Tibial artery (tissue), 4 donors: ENCODE measurements around the gene PIP5K1B.

Experiments
- DNase-seq, 2 donors: peaks; one replicate each; pipeline ENCODE4 v3.0.0-alpha.2; 2019
- H3K27ac ChIP-seq, 2 donors: fragments of 200-600 bp; sonication (generic) in 1 of 2; 1 replicate in 1 of 2; 2 replicates in 1 of 2; pipeline ENCODE4 v1.5.1; 2018 to 2019; ENCODE audit warnings: mild to moderate bottlenecking in 1 of 2
- H3K27me3 ChIP-seq, 2 donors: fragments of 200-600 bp; sonication (generic) in 1 of 2; one replicate each; pipeline versions ENCODE4 v1.5.1 to v1.6.0; 2016 to 2019
- H3K36me3 ChIP-seq, 3 donors: fragments of 200-600 bp; sonication (generic) in 2 of 3; one replicate each; pipeline ENCODE4 v1.5.1; 2016 to 2019; ENCODE audit warnings: mild to moderate bottlenecking in 2 of 3
- H3K4me1 ChIP-seq, 4 donors: fragments of 200-600 bp; sonication (generic) in 2 of 4; 1 replicate in 3 of 4; 2 replicates in 1 of 4; pipeline ENCODE4 v1.5.1; 2016 to 2019
- H3K4me3 ChIP-seq, 2 donors: fragments of 200-600 bp; sonication (generic) in 1 of 2; 1 replicate in 1 of 2; 2 replicates in 1 of 2; pipeline ENCODE4 v1.5.1; 2018 to 2019; ENCODE audit warnings: mild to moderate bottlenecking in 2 of 2
- H3K9me3 ChIP-seq, 3 donors: fragments of 200-600 bp; sonication (generic) in 1 of 3; one replicate each; pipeline ENCODE4 v1.5.1; 2016 to 2019
- intact Hi-C: fragments of 100-400 bp; cut with DNase I; formaldehyde crosslinking; loops from one replicate; pipeline ENCODE4 v1.15.0; 2023; ENCODE audit warnings: low total_unique reads
- TF ChIP-seq, protein P1 (sequence below), 2 experiments: fragments of 200-600 bp in 1 of 2; fragments of 450-650 bp in 1 of 2; IDR thresholded peaks; one replicate each; pipeline ENCODE4 v1.5.1; 2017 to 2019; ENCODE audit warnings: antibody characterized with exemption in 2 of 2, mild to moderate bottlenecking in 1 of 2, moderate library complexity in 1 of 2

PIP5K1B gene

DNA sequence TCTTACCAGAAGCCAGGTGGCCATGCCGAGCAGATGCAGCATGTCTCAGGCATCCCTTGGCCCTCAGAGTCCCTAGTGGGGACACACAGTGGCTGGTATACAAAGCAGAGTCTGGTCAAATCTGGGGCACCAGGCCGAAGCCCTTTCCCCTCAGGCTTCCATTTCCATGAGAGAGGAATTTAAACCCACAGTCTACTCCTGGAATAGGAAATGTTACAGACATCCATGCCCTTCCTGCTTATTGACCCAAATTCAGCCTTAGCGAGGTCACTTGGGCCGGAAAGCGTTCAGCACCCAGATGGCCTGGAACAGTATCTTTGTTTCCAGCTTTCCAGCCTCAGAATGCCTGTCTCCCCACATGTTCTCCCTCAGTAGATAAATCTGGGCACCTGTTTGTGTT is 131.7 kb downstream of the PIP5K1B start:
- H3K4me1 ChIP-seq: peaks cover 0 to 43% (median 13%) of the 10 kb centered on the region in 4 donors
- intact Hi-C loops: no loop called here
- TF ChIP-seq, protein P1, sequence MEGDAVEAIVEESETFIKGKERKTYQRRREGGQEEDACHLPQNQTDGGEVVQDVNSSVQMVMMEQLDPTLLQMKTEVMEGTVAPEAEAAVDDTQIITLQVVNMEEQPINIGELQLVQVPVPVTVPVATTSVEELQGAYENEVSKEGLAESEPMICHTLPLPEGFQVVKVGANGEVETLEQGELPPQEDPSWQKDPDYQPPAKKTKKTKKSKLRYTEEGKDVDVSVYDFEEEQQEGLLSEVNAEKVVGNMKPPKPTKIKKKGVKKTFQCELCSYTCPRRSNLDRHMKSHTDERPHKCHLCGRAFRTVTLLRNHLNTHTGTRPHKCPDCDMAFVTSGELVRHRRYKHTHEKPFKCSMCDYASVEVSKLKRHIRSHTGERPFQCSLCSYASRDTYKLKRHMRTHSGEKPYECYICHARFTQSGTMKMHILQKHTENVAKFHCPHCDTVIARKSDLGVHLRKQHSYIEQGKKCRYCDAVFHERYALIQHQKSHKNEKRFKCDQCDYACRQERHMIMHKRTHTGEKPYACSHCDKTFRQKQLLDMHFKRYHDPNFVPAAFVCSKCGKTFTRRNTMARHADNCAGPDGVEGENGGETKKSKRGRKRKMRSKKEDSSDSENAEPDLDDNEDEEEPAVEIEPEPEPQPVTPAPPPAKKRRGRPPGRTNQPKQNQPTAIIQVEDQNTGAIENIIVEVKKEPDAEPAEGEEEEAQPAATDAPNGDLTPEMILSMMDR (IDR thresholded peaks at IDR 0.05): no peak
- no peaks in the 10 kb centered on the region for H3K27me3 ChIP-seq
- peak overlapping the region; percentile 1 to 32 for H3K27ac ChIP-seq
- DNase-seq: no peak
- no peaks in the 10 kb centered on the region for H3K9me3 ChIP-seq
- H3K36me3 ChIP-seq: no peaks in the 10 kb centered on the region
- H3K4me3 ChIP-seq: no peak overlapping the region

DNA sequence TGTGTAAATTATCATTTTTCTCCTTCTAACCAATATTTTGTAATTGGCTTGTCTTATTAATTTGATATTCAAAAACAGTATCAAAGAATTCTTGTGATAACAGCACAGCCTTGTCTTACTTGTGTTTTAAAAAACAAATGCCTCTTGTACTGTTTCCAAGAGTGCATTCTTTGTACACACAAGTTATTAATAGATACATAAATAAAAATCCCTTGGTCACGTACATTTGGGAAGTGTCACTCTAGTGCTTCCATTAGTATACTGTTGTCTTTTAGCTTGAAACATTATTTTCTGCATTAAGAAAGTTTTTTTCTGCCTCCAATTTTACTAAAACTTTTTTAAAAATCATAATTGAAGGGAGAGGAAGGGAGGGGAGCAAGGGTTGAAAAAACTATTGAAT is 133.2 kb downstream of the PIP5K1B start:
- H3K27ac ChIP-seq: peak overlapping the region in 1 of 2 donors; percentile 3
- intact Hi-C loops: no loop called here
- no peaks in the 10 kb centered on the region for H3K9me3 ChIP-seq
- no peaks in the 10 kb centered on the region for H3K36me3 ChIP-seq
- peaks cover 0 to 43% (median 14%) of the 10 kb centered on the region in 4 donors for H3K4me1 ChIP-seq
- no peak for DNase-seq
- TF ChIP-seq, protein P1 (IDR thresholded peaks at IDR 0.05): no peak
- H3K4me3 ChIP-seq: no peak overlapping the region
- H3K27me3 ChIP-seq: no peaks in the 10 kb centered on the region

DNA sequence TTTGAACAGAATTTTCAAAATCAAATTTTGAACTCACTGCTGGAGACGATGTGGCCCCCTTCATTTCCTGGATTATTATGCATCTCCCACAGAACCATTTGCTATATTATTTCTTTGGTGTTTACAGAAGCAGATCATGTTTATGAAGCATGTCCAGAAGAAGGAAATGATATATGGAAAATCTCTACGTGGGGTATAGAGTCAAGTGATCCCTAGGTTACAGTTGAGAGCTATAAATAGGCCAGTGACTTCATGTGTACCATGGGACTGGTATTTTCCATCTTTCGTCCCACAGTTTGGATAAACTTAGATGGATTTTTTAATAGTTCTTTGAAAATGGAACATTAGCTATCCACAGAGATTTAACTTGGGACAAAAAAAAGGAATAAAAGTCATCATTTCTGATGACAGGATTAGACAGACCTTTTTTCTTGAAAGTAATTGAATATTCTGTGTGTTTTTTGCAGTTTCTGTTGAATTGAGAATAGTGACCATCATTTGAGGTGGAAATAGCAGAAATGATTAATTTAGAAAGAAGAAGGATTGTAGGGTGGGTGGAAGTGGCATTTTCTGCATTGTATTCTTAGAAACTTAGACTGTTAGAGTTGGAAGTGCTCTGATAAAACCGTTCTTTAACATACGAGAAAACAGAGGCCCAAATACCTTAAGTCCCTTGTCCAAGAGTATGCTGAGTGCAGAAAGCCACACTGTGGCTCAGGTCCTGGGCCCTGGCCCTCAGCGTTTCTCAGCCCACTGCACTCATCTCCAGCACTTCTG is 136.4 kb downstream of the PIP5K1B start:
- Histone ChIP-seq H3K27ac (peak overlapping the region; percentile 54 to 64), H3K4me1 (peaks cover 0 to 51% (median 14%) of the 10 kb centered on the region in 4 donors)
- intact Hi-C loops: loop anchor here (10.0 kb wide), 1 partner anchor 257 kb away; no protein-coding TSS in a partner anchor

DNA sequence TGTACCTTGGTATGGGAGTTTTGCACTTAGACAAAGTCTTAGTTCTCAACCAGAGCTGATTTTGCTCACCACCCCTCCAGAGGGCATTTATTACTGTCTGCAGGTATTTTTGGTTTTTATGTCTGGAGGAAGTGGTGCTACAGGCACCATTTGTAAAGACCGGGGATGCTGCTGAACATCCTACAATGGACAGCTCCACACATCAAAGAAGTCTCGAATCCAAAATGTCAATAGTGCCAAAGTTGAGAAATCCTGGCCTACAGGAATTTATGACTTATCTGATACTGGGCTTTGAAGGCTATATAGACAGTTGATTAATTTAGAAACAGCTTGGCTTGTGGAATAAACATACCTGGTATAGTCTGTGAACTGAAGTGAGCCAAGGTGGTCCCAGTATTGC is 137.5 kb downstream of the PIP5K1B start:
- Histone ChIP-seq H3K36me3 (no peaks in the 10 kb centered on the region), H3K4me1 (peaks cover 0 to 51% (median 12%) of the 10 kb centered on the region in 4 donors)
- intact Hi-C loops: loop anchor here (10.0 kb wide), 1 partner anchor 258 kb away; no protein-coding TSS in a partner anchor

More for the DNA sequence above, 136.4 kb downstream of the PIP5K1B start:
- H3K27me3 ChIP-seq: no peaks in the 10 kb centered on the region
- no peaks in the 10 kb centered on the region for H3K36me3 ChIP-seq
- no peak overlapping the region for H3K4me3 ChIP-seq
- no peak for DNase-seq
- no peaks in the 10 kb centered on the region for H3K9me3 ChIP-seq
- TF ChIP-seq, protein P1 (IDR thresholded peaks at IDR 0.05): no peak

DNA sequence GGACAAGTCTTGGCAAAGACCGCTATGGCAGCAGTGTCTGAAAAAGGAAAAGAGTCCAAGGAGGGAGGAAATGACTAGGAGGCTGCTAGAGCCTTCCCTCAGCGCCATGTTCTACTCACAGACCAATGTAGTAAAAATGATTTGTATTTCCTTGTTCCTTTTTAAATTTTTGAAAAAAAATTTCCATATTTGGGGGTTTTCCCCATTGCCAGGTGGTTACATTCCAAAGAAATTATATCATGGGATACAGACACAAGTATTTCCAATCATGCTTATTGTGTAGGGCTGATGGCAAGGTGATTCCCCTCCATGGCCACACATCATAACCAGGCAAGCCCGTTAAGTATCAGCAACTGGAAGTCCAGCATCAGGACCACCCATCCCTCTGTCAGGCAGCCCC is 138.2 kb downstream of the PIP5K1B start:
- Histone ChIP-seq H3K27me3 (no peaks in the 10 kb centered on the region), H3K4me1 (peaks cover 0 to 45% (median 12%) of the 10 kb centered on the region in 4 donors), H3K27ac (peak overlapping the region in 1 of 2 donors; percentile 64), H3K36me3 (no peaks in the 10 kb centered on the region), H3K9me3 (no peaks in the 10 kb centered on the region), H3K4me3 (no peak overlapping the region)
- DNase-seq: no peak
- TF ChIP-seq, protein P1 (IDR thresholded peaks at IDR 0.05): no peak
- intact Hi-C loops: loop anchor here (10.0 kb wide), 1 partner anchor 258 kb away; no protein-coding TSS in a partner anchor

More for the DNA sequence above, 137.5 kb downstream of the PIP5K1B start:
- TF ChIP-seq, protein P1 (IDR thresholded peaks at IDR 0.05): no peak
- Histone ChIP-seq H3K9me3 (no peaks in the 10 kb centered on the region), H3K27ac (peak overlapping the region in 1 of 2 donors; percentile 64), H3K4me3 (no peak overlapping the region), H3K27me3 (no peaks in the 10 kb centered on the region)
- DNase-seq: no peak
